GM12864 (cell line): ENCODE results near the gene MYLK4.

ENCODE experiments used
- DNase-seq: peaks from one replicate; pipeline ENCODE4 v3.0.0-alpha.2; 2011; ENCODE audit warnings: low read depth
- H3K4me3 ChIP-seq: 2 replicates; pipeline ENCODE4 v1.5.1; 2011; ENCODE audit warnings: mild to moderate bottlenecking, low read depth, low read length, control low read depth
- TF ChIP-seq, protein P1 (sequence below): IDR thresholded peaks from 2 replicates; pipeline ENCODE4 v1.5.1; 2011; ENCODE audit warnings: low read depth, mild to moderate bottlenecking, moderate library complexity, low read length, control low read depth, inconsistent platforms; ENCODE audit errors: missing control alignments

MYLK4 gene

GRCh38 chr6:2616811-2617210 is 133.9 kb downstream of the MYLK4 start:
- TF ChIP-seq, protein P1, sequence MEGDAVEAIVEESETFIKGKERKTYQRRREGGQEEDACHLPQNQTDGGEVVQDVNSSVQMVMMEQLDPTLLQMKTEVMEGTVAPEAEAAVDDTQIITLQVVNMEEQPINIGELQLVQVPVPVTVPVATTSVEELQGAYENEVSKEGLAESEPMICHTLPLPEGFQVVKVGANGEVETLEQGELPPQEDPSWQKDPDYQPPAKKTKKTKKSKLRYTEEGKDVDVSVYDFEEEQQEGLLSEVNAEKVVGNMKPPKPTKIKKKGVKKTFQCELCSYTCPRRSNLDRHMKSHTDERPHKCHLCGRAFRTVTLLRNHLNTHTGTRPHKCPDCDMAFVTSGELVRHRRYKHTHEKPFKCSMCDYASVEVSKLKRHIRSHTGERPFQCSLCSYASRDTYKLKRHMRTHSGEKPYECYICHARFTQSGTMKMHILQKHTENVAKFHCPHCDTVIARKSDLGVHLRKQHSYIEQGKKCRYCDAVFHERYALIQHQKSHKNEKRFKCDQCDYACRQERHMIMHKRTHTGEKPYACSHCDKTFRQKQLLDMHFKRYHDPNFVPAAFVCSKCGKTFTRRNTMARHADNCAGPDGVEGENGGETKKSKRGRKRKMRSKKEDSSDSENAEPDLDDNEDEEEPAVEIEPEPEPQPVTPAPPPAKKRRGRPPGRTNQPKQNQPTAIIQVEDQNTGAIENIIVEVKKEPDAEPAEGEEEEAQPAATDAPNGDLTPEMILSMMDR: no peak
- DNase-seq: no peak
- H3K4me3 ChIP-seq: no peak overlapping the region

GRCh38 chr6:2615251-2615650 is 135.5 kb downstream of the MYLK4 start:
- TF ChIP-seq, protein P1: no peak
- H3K4me3 ChIP-seq: no peak overlapping the region
- no peak for DNase-seq

GRCh38 chr6:2614846-2615245 is 135.9 kb downstream of the MYLK4 start:
- no peak for DNase-seq
- H3K4me3 ChIP-seq: no peak overlapping the region
- TF ChIP-seq, protein P1: no peak

- DNase-seq: no peak
- TF ChIP-seq, protein P1: no peak
Observed at GRCh38 chr6:2614155-2614554, 136.6 kb downstream of the MYLK4 start.

More at GRCh38 chr6:2614155-2614554, 136.6 kb downstream of the MYLK4 start:
- no peak overlapping the region for H3K4me3 ChIP-seq
